Mesenchymal stem cell (in vitro differentiated cells and primary cell): Measurements from ENCODE around the gene TXNRD3.

Experiments used
- DNase-seq: peaks from one replicate; pipeline ENCODE4 v3.0.0-alpha.2; 2013
- H2AFZ ChIP-seq: one replicate; pipeline ENCODE4 v1.6.1; 2013; ENCODE audit warnings: low read depth, mild to moderate bottlenecking, control low read depth, inconsistent platforms, low read length, moderate library complexity
- H2AK5ac ChIP-seq: 2 replicates; pipeline ENCODE4 v1.6.1; 2013; ENCODE audit warnings: low read length, moderate library complexity, mild to moderate bottlenecking, inconsistent platforms; ENCODE audit not compliant: severe bottlenecking
- H2BK120ac ChIP-seq: one replicate; pipeline ENCODE4 v1.6.1; 2013; ENCODE audit warnings: low read depth, mild to moderate bottlenecking, inconsistent platforms, low read length, moderate library complexity
- H2BK12ac ChIP-seq, 2 experiments: one replicate each; pipeline ENCODE4 v1.6.1; 2013; ENCODE audit warnings: inconsistent platforms in 2 of 2, low read length in 2 of 2, mild to moderate bottlenecking in 2 of 2, moderate library complexity in 2 of 2, control low read depth in 1 of 2
- H2BK15ac ChIP-seq: one replicate; pipeline ENCODE4 v1.6.1; 2013; ENCODE audit warnings: mild to moderate bottlenecking, low read depth, inconsistent platforms; ENCODE audit not compliant: poor library complexity, severe bottlenecking
- H2BK5ac ChIP-seq: 2 replicates; pipeline ENCODE4 v1.6.1; 2013; ENCODE audit warnings: low read depth, mild to moderate bottlenecking, low read length, control low read depth, inconsistent platforms; ENCODE audit not compliant: poor library complexity, severe bottlenecking
- H3K14ac ChIP-seq, 2 experiments: one replicate each; pipeline ENCODE4 v1.6.1; 2013; ENCODE audit warnings: inconsistent platforms in 2 of 2, low read length in 2 of 2, control low read depth in 1 of 2, mild to moderate bottlenecking in 1 of 2, moderate library complexity in 1 of 2
- H3K18ac ChIP-seq, 2 experiments: one replicate each; pipeline ENCODE4 v1.6.1; 2013; ENCODE audit warnings: inconsistent platforms in 2 of 2, low read length in 2 of 2, control low read depth in 1 of 2, low read depth in 1 of 2, mild to moderate bottlenecking in 1 of 2
- H3K23ac ChIP-seq, 2 experiments: one replicate each; pipeline ENCODE4 v1.6.1; 2013; ENCODE audit warnings: inconsistent platforms in 2 of 2, low read length in 2 of 2, mild to moderate bottlenecking in 2 of 2, moderate library complexity in 2 of 2, control low read depth in 1 of 2
- H3K27ac ChIP-seq: 2 replicates; pipeline ENCODE4 v1.5.1; 2013; ENCODE audit warnings: mild to moderate bottlenecking, moderate library complexity, low read length, control low read depth, inconsistent platforms; ENCODE audit not compliant: poor library complexity, severe bottlenecking
- H3K27me3 ChIP-seq, 2 experiments: 2 replicates each; pipeline versions ENCODE4 v1.6.1 to v1.7.0; 2013; ENCODE audit warnings: low read length in 2 of 2, mild to moderate bottlenecking in 2 of 2, moderate library complexity in 2 of 2, control low read depth in 1 of 2, inconsistent platforms in 1 of 2; ENCODE audit not compliant: control insufficient read depth in 1 of 2, insufficient read depth in 1 of 2
- H3K36me3 ChIP-seq, 2 experiments: 2 replicates each; pipeline versions ENCODE4 v1.6.1 to v1.7.0; 2013; ENCODE audit warnings: low read length in 2 of 2, control low read depth in 1 of 2, inconsistent platforms in 1 of 2, low read depth in 1 of 2, mild to moderate bottlenecking in 1 of 2; ENCODE audit not compliant: insufficient read depth in 2 of 2, control insufficient read depth in 1 of 2
- H3K4ac ChIP-seq, 2 experiments: one replicate each; pipeline ENCODE4 v1.6.1; 2013; ENCODE audit warnings: inconsistent platforms in 2 of 2, low read length in 2 of 2, mild to moderate bottlenecking in 2 of 2, moderate library complexity in 2 of 2, control low read depth in 1 of 2, low read depth in 1 of 2
- H3K4me1 ChIP-seq: 2 replicates; pipeline ENCODE4 v1.6.1; 2013; ENCODE audit warnings: low read depth, low read length, control low read depth; ENCODE audit not compliant: control insufficient read depth, insufficient read depth
- H3K4me2 ChIP-seq: 2 replicates; pipeline ENCODE4 v1.6.1; 2013; ENCODE audit warnings: low read length, mild to moderate bottlenecking, inconsistent platforms; ENCODE audit not compliant: poor library complexity, severe bottlenecking
- H3K4me3 ChIP-seq, 2 experiments: 2 replicates each; pipeline versions ENCODE4 v1.5.1 to v1.7.0; 2013; ENCODE audit warnings: low read length in 2 of 2, mild to moderate bottlenecking in 2 of 2, control low read depth in 1 of 2, low read depth in 1 of 2; ENCODE audit not compliant: insufficient read depth in 1 of 2
- H3K79me1 ChIP-seq: replicated peaks from 2 replicates; pipeline ENCODE4 v1.6.1; 2013; ENCODE audit warnings: mild to moderate bottlenecking, control low read depth, low read length, inconsistent platforms; ENCODE audit not compliant: poor library complexity, severe bottlenecking
- H3K9ac ChIP-seq: 2 replicates; pipeline ENCODE4 v1.7.0; 2013; ENCODE audit warnings: mild to moderate bottlenecking, low read length, moderate library complexity
- H3K9me3 ChIP-seq: 2 replicates; pipeline ENCODE4 v1.7.0; 2013; ENCODE audit warnings: mild to moderate bottlenecking, low read length; ENCODE audit not compliant: control insufficient read depth
- H4K8ac ChIP-seq: one replicate; pipeline ENCODE4 v1.6.1; 2013; ENCODE audit warnings: inconsistent platforms, mild to moderate bottlenecking, low read length, moderate library complexity
- H4K91ac ChIP-seq: one replicate; pipeline ENCODE4 v1.6.1; 2013; ENCODE audit warnings: mild to moderate bottlenecking, low read length, inconsistent platforms
- WGBS: methylation state at CpG from one replicate; pipeline ENCODE4 v1.1.7; 2013; ENCODE audit warnings: mixed read lengths; 5-methylcytosine and 5-hydroxymethylcytosine counted together

TXNRD3 gene

DNA sequence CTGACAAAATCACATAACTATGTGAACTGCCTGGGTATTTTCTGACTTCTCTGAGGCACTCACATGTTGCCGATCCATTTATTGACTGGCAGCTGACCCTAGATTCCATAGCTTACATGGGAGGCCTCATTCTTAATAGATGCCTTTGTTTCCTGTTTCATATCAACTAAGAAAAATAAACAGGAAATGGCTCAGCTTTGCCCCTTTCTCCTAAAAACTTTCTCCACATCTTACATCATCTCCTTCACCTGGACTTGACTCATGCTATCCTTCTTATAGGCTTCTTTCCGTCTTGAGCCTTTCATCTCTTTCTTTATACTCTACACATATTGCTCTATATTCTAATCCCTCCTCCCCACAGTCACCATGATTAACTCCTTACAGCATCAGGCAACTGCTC, 38.0 kb downstream of the TXNRD3 start:
- Histone ChIP-seq H4K91ac (no peak overlapping the region), H3K27ac (no peak overlapping the region), H2AFZ (no peak overlapping the region), H3K4me1 (peaks cover 6% of the 10 kb centered on the region), H2BK15ac (no peak overlapping the region), H3K14ac (no peak overlapping the region), H3K23ac (no peak overlapping the region), H3K18ac (no peak overlapping the region), H3K36me3 (peaks cover 0 to 27% of the 10 kb centered on the region in 2 experiments), H3K9ac (no peak overlapping the region), H3K4me2 (no peak overlapping the region), H2BK120ac (no peak overlapping the region), H2BK5ac (no peak overlapping the region), H4K8ac (no peak overlapping the region), H3K4ac (no peak overlapping the region), H2AK5ac (no peak overlapping the region), H3K27me3 (no peaks in the 10 kb centered on the region), H3K9me3 (no peaks in the 10 kb centered on the region), H3K79me1 (peaks cover 8% of the 10 kb centered on the region), H3K4me3 (no peak overlapping the region), H2BK12ac (no peak overlapping the region)
- DNase-seq = no peak
- WGBS = 5% methylated on average over 2 of the region's 2 CpGs

DNA sequence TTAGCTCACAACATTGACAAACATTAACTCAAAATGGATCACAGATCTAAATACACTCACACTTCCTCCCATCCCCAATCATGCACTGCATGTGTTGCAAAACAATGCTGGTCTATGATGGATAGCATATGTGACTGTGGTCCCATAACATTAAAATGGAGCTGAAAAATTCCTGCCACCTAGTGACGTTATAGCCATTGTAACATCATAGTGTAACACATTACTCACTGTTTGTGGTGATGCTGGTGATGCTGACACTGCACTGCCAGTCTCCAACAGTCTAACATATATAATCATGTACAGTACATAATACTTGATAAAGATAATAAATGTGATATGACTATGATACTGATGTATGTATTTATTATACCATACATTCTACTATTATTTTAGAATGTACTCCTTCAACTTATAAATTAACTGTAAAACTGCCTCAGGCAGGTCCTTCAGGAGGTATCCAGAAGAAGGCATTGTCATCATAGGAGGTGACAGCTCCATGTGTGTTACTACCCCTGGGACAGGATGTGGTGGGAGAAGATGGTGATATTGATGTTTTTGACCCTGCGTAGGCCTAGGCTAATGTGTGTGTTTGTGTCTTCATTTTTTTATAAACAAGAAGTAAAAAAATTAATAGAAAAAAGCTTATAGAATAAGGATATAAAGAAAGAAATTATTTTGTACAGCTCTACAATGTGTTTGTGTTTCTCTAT, 41.3 kb downstream of the TXNRD3 start:
- DNase-seq = no peak
- Histone ChIP-seq H4K8ac (no peak overlapping the region), H3K4me1 (no peaks in the 10 kb centered on the region), H3K18ac (no peak overlapping the region), H4K91ac (no peak overlapping the region), H3K79me1 (peaks cover 8% of the 10 kb centered on the region), H3K14ac (no peak overlapping the region), H2BK12ac (no peak overlapping the region), H3K4ac (no peak overlapping the region), H3K23ac (no peak overlapping the region), H3K9ac (no peak overlapping the region), H2BK120ac (no peak overlapping the region), H2AK5ac (no peak overlapping the region), H3K4me3 (no peak overlapping the region), H2BK5ac (no peak overlapping the region), H3K36me3 (peaks cover 11 to 57% of the 10 kb centered on the region in 2 experiments), H2BK15ac (no peak overlapping the region), H2AFZ (no peak overlapping the region), H3K27ac (no peak overlapping the region), H3K9me3 (no peaks in the 10 kb centered on the region), H3K27me3 (no peaks in the 10 kb centered on the region), H3K4me2 (no peak overlapping the region)
- WGBS = no CpG with 5 or more reads among the region's 2 CpGs

DNA sequence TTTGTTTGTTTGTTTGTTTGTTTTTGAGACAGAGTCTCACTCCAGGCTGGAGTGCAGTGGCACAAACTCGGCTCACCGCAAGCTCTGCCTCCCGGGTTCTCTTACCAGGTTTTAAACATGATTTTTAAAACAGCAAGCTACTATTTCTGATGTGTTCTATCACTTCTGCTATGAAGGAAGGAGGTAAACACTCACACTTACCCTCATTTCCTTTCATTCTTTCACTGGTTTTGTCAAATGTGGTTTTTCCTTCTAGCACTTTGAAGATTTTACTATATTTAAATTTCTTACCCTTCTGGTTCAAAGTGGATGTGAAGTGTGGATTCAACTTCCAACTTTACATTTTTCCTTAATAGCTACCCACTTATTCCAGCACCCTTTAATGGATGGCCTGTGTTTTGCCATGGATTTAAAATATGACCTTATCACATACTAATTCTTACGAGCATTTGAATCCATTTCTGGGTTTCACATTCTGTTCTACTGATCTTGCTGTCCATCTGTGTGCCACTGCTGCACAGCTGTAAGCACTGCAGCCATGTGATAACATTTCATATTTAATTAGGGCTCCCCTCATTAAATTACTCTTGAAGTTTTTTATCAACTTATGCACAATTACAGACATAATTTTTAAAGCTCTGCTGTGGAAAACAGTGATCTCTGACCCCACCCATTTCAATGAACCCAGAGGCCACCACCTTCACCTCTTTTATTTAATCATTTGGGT, 42.3 kb downstream of the TXNRD3 start:
- H3K79me1 ChIP-seq = peaks cover 8% of the 10 kb centered on the region
- H3K4me1 ChIP-seq = no peaks in the 10 kb centered on the region
- DNase-seq = no peak
- H3K27me3 ChIP-seq = no peaks in the 10 kb centered on the region
- no peak overlapping the region for H2AFZ ChIP-seq
- no peak overlapping the region for H4K8ac ChIP-seq
- no peak overlapping the region for H2BK15ac ChIP-seq
- no peak overlapping the region for H3K4ac ChIP-seq
- H3K18ac ChIP-seq = no peak overlapping the region
- H2BK120ac ChIP-seq = no peak overlapping the region
- no peak overlapping the region for H3K27ac ChIP-seq
- H2AK5ac ChIP-seq = no peak overlapping the region
- H3K4me3 ChIP-seq = no peak overlapping the region
- no peak overlapping the region for H2BK12ac ChIP-seq
- H3K23ac ChIP-seq = no peak overlapping the region
- H4K91ac ChIP-seq = no peak overlapping the region
- no peak overlapping the region for H3K14ac ChIP-seq
- H3K4me2 ChIP-seq = no peak overlapping the region
- H3K9me3 ChIP-seq = no peaks in the 10 kb centered on the region
- peaks cover 11 to 64% of the 10 kb centered on the region in 2 experiments for H3K36me3 ChIP-seq
- WGBS = 100% methylated on average over 1 of the region's 4 CpGs
- H3K9ac ChIP-seq = no peak overlapping the region
- no peak overlapping the region for H2BK5ac ChIP-seq

DNA sequence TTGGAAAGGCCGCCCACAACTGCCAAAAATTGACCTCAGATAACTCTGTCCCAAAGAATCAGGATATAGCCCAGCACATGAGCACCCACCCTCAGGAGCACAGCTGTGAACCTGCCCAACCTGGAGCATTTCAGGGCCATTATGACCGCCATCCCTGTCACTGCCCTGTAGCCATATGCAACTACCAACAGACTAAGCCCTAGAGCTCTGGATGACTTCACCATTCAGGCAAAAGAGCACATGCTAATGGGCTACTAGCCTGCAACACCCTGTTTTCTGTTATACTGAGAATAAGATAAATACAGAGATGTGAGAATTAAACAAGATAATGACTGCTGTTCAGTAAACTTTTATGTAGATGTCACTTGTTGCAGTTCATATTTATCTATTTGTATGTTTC, 45.0 kb downstream of the TXNRD3 start:
- no peak overlapping the region for H2BK5ac ChIP-seq
- no peaks in the 10 kb centered on the region for H3K79me1 ChIP-seq
- H3K4me3 ChIP-seq = no peak overlapping the region
- H2AFZ ChIP-seq = no peak overlapping the region
- no peak overlapping the region for H3K14ac ChIP-seq
- no peak overlapping the region for H3K4ac ChIP-seq
- no peak overlapping the region for H3K18ac ChIP-seq
- H4K91ac ChIP-seq = no peak overlapping the region
- no peak overlapping the region for H2BK12ac ChIP-seq
- peaks cover 11 to 63% of the 10 kb centered on the region in 2 experiments for H3K36me3 ChIP-seq
- H2AK5ac ChIP-seq = no peak overlapping the region
- no peak overlapping the region for H4K8ac ChIP-seq
- H3K27ac ChIP-seq = no peak overlapping the region
- H3K9me3 ChIP-seq = no peaks in the 10 kb centered on the region
- no peak for DNase-seq
- peaks cover 2% of the 10 kb centered on the region for H3K4me1 ChIP-seq
- no peak overlapping the region for H3K4me2 ChIP-seq
- H2BK15ac ChIP-seq = no peak overlapping the region
- no peaks in the 10 kb centered on the region for H3K27me3 ChIP-seq
- no peak overlapping the region for H2BK120ac ChIP-seq
- no peak overlapping the region for H3K9ac ChIP-seq
- H3K23ac ChIP-seq = no peak overlapping the region
- WGBS = 100% methylated on average over 2 of the region's 2 CpGs
